HG02678 (cell line): Measurements from ENCODE around the gene SCGB1C1.
A peak's percentile ranks its signal among the peaks of the same experiment; 100 is the strongest.
"Not testable (repeated sequence)": the region's sequence is repeated elsewhere in the genome, so short reads cannot be mapped to it uniquely, and the experiment has no call there.

Source experiments
- ATAC-seq: cut with Tn5 transposase; IDR thresholded peaks from one replicate; pipeline ENCODE4 v1.9.1; 2021; ENCODE audit warnings: mild to moderate bottlenecking, moderate library complexity; ENCODE audit not compliant: unreplicated experiment

Gene SCGB1C1

DNA sequence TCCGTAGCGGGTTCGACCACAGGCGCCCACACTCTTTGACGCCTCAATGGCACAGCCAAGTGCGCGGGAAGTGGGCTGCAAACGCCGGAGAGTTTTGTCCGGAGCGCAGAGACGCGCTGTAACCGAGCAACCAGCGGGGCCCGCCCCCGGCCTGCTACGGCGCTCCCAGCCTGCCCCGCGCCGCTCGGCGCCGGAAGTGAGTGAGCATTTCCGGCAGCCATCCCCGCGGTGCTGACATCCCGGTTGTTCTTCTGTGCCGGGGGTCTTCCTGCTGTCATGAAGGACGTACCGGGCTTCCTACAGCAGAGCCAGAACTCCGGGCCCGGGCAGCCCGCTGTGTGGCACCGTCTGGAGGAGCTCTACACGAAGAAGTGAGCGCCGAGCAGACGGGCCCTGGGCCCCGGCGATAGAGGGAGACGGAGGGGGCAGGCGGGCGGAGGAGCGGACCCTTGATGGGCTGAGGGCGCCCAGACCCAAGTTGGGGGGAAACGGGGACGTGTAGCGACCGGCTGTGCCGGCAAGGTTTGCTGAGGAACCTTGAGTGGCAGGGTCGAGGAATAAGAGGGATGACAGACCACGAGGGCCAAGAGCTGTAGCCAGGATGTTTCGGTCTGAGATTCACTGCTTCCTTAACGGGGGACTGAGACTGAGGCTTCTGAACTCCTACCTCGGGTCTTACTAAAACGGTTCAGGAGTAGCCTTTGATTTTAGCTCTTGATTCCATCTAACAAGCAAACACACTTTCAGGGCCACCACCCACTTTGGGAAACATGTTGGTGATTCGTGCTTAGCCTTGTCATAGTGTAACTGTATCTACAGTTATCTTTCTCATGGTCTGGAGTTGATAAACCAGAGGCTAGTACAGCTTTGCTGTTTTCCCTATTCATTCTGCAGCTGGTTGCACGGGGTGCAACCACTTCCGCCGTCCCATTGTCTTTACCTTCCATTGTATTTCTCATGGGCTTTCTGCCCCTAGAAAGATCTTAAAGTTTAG, 44.2 kb downstream of the SCGB1C1 start, which contains the start of gene PSMD13:
Gene PSMD13 (plus strand): TSS at position 203 of the 994 bp plus-strand sequence. CDS start 74 bp downstream, at position 277.
- ATAC-seq, result peak; percentile 77

- not testable (repeated sequence) for ATAC-seq
Observed at GRCh38 chr11:238346-238745, 45.5 kb downstream of the SCGB1C1 start.

GRCh38 chr11:240315-240714, 47.4 kb downstream of the SCGB1C1 start:
- no peak for ATAC-seq

- no peak for ATAC-seq
Observed at GRCh38 chr11:241634-242033, 48.8 kb downstream of the SCGB1C1 start.
